Chondrocyte (in vitro differentiated cells): ENCODE measurements around the gene CACNA1C. TPM values are rescaled to one million over a fixed set of nuclear protein-coding genes. Genes with fewer than 3 reads are reported as not detected.

Experiments used
- DNase-seq: peaks from one replicate; pipeline ENCODE4 v3.0.0; 2021; ENCODE audit warnings: mixed read lengths, low spot score
- H3K27ac Mint-ChIP-seq: one replicate; pipeline ENCODE4 v1.8.0; 2021; ENCODE audit warnings: mild to moderate bottlenecking, moderate library complexity, mixed read lengths; ENCODE audit not compliant: unreplicated experiment
- H3K27me3 Mint-ChIP-seq: 2 replicates; pipeline ENCODE4 v1.8.0; 2021; ENCODE audit warnings: low read depth, mixed read lengths
- H3K36me3 Mint-ChIP-seq: 2 replicates; pipeline ENCODE4 v1.8.0; 2021; ENCODE audit warnings: low read depth, mixed read lengths
- H3K4me1 Mint-ChIP-seq: 2 replicates; pipeline ENCODE4 v1.8.0; 2021; ENCODE audit warnings: low read depth, mild to moderate bottlenecking, mixed read lengths
- H3K4me3 Mint-ChIP-seq: one replicate; pipeline ENCODE4 v1.8.0; 2021; ENCODE audit warnings: mild to moderate bottlenecking, moderate library complexity, mixed read lengths; ENCODE audit not compliant: unreplicated experiment
- H3K9me3 Mint-ChIP-seq: 2 replicates; pipeline ENCODE4 v1.8.0; 2021; ENCODE audit warnings: low read depth, mixed read lengths
- CTCF ChIP-seq: fragments of 200-600 bp; sonication (generic); IDR thresholded peaks from 2 replicates; pipeline ENCODE4 v1.5.0; 2021; ENCODE audit warnings: antibody characterized with exemption, mild to moderate bottlenecking, moderate library complexity
- total RNA-seq: library from RNA; stranded (reverse); gene quantifications from 3 replicates; pipeline ENCODE4 v1.2.1, GENCODE V29; 2021

The CACNA1C gene
- total RNA-seq, 1 donor from 2014 or later = 27.0 TPM

- Mint-ChIP-seq H3K9me3 (no peaks in the 10 kb centered on the region), H3K4me3 (no peak overlapping the region), H3K36me3 (peaks cover 4% of the 10 kb centered on the region), H3K4me1 (peaks cover 33% of the 10 kb centered on the region), H3K27me3 (no peaks in the 10 kb centered on the region), H3K27ac (no peak overlapping the region)
- DNase-seq = no peak
- no peak for TF ChIP-seq CTCF
These were observed 103.5 kb downstream of the CACNA1C start for GRCh38 chr12:2156333-2156732.

DNA sequence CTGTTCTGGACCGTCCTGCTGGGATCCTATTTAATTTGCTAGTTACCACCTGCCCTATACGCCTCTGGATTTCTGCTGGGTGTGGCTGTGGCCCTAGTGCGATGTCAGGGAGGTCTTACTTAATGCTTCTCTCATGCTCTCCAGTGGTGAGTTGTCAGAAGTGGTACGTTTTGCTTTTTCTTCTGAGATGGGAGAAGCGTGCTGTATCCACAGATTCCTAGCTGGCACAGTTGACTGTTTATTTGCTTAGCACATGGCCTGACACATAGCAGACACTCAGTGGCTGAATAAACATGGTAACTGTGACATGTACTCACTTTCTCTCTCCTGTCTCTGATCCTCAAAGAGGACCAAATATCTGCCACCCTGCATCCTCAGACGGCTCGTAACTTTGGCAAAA lies 107.3 kb downstream of the CACNA1C start:
- peaks cover 2% of the 10 kb centered on the region for H3K36me3 Mint-ChIP-seq
- TF ChIP-seq CTCF = peak; percentile 22

DNA sequence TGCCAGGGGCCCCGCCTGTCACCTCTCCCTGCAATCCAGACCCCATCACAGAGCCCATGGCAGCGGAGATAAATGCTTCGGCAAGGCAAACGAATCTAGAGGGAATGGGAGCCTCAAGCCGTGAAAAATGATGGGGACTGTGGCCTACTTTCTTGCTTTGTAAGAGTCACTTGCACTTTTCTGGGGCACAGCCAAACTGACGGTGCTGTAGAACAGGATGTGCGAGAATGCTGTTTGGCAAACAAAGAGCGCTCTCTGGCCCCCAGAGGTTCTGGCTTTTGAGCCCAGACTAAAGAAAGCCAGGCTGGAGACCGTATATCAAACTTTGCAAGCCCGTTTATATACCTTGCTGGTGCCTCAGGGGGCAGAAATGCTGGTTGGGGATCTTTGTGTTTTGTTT lies 108.7 kb downstream of the CACNA1C start:
- no peak for TF ChIP-seq CTCF
- Mint-ChIP-seq H3K9me3 (peaks cover under 1% of the 10 kb centered on the region), H3K27me3 (no peaks in the 10 kb centered on the region), H3K4me1 (peaks cover 36% of the 10 kb centered on the region), H3K4me3 (no peak overlapping the region), H3K36me3 (peaks cover 2% of the 10 kb centered on the region), H3K27ac (no peak overlapping the region)
- DNase-seq = no peak

More for the DNA sequence above, 107.3 kb downstream of the CACNA1C start:
- Mint-ChIP-seq H3K27ac (no peak overlapping the region), H3K4me3 (no peak overlapping the region), H3K27me3 (no peaks in the 10 kb centered on the region), H3K9me3 (no peaks in the 10 kb centered on the region), H3K4me1 (peaks cover 37% of the 10 kb centered on the region)
- no peak for DNase-seq

GRCh38 chr12:2163177-2163941 lies 110.6 kb downstream of the CACNA1C start:
- Mint-ChIP-seq H3K27me3 (no peaks in the 10 kb centered on the region), H3K36me3 (peaks cover 9% of the 10 kb centered on the region), H3K4me3 (no peak overlapping the region), H3K27ac (peak overlapping the region; percentile 45), H3K4me1 (peaks cover 36% of the 10 kb centered on the region), H3K9me3 (peaks cover 12% of the 10 kb centered on the region)
- DNase-seq = no peak
- TF ChIP-seq CTCF = peak; percentile 11

GRCh38 chr12:2165021-2165420 lies 112.2 kb downstream of the CACNA1C start:
- TF ChIP-seq CTCF = no peak
- Mint-ChIP-seq H3K4me1 (peaks cover 35% of the 10 kb centered on the region), H3K27ac (no peak overlapping the region), H3K36me3 (peaks cover 7% of the 10 kb centered on the region), H3K9me3 (peaks cover 12% of the 10 kb centered on the region), H3K27me3 (no peaks in the 10 kb centered on the region), H3K4me3 (no peak overlapping the region)
- DNase-seq = no peak
